Measurements from ENCODE around the gene PRR5L.
"Not testable (repeated sequence)": the region's sequence is repeated elsewhere in the genome, so short reads cannot be mapped to it uniquely, and the experiment has no call there.

Gene PRR5L

GRCh38 chr11:36511062-36511461, 215.0 kb downstream of the PRR5L start:
- not testable (repeated sequence) for DNase-seq

- DNase-seq = no peak
These were observed 215.9 kb downstream of the PRR5L start for GRCh38 chr11:36512016-36512415.

GRCh38 chr11:36513965-36514364, 217.9 kb downstream of the PRR5L start:
- no peak for DNase-seq
